ENCODE data around the gene SNRNP70.
A peak's percentile ranks its signal among the peaks of the same experiment; 100 is the strongest.
"Not testable (repeated sequence)": the region's sequence is repeated elsewhere in the genome, so short reads cannot be mapped to it uniquely, and the experiment has no call there.

Gene SNRNP70, protein sequence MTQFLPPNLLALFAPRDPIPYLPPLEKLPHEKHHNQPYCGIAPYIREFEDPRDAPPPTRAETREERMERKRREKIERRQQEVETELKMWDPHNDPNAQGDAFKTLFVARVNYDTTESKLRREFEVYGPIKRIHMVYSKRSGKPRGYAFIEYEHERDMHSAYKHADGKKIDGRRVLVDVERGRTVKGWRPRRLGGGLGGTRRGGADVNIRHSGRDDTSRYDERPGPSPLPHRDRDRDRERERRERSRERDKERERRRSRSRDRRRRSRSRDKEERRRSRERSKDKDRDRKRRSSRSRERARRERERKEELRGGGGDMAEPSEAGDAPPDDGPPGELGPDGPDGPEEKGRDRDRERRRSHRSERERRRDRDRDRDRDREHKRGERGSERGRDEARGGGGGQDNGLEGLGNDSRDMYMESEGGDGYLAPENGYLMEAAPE

GRCh38 chr19:49085020-49085867 is at the start of gene SNRNP70:
SNRNP70 (plus strand) TSS chr19:49085451; CDS start chr19:49086415, 964 bp downstream.
- DNase-seq, result peak; percentile 99

- DNase-seq, result peak; percentile 79
Observed at GRCh38 chr19:49036815-49037214, 48.4 kb upstream of the SNRNP70 start, which contains the start of gene CGB1. CGB1 (minus strand) TSS chr19:49036895; CDS start chr19:49036711, 184 bp downstream.

- not testable (repeated sequence) for DNase-seq
Observed at GRCh38 chr19:49038111-49038510, 47.1 kb upstream of the SNRNP70 start.

GRCh38 chr19:49038557-49039276 is 46.5 kb upstream of the SNRNP70 start:
- DNase-seq, result not testable (repeated sequence)

DNA sequence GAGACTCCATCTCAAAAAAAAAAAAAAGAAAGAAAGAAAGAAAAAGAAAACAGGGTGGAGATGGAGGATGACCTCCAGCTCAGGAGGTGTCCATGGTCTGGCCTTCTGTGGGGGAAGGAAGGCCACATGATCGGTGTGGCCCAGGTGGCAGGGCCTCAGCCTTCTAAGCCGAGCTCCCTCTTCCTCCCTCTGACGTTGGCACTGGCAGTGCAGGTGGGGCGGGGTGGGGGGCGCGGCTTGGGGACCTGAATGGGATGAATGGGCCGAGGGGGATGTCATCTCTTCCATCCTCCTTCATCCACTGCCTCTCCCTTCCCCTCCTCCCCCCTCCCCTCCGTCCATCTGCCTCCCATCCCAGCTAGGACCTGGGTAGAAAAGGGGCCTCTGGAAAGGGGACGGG is 45.5 kb upstream of the SNRNP70 start:
- DNase-seq, result not testable (repeated sequence)

GRCh38 chr19:49042177-49042576 is 43.1 kb upstream of the SNRNP70 start:
- no peak for DNase-seq

DNA sequence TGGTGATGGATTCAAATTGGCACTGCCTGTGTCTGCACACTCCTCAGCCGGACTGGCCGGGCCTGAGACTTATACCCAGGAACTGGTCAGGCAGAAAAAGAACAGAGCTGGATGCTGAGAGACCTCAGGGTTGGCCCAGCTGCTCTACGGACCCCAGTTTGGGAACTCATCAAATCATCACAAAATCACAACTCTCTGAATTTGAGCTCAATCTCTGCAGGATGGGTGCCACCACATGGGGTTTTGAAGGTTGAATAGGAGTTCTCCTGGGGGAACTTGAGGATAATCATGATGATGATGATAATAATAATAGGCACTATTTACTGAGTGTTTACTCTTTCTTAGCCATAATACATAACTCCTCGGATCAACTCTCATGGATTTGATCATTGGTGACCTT is 42.6 kb upstream of the SNRNP70 start:
- DNase-seq, result not testable (repeated sequence)

GRCh38 chr19:49043548-49043947 is 41.7 kb upstream of the SNRNP70 start, which contains the start of gene CGB5:
CGB5 (plus strand) TSS chr19:49043848; CDS start chr19:49044210, 362 bp downstream.
- DNase-seq, result not testable (repeated sequence)

DNA sequence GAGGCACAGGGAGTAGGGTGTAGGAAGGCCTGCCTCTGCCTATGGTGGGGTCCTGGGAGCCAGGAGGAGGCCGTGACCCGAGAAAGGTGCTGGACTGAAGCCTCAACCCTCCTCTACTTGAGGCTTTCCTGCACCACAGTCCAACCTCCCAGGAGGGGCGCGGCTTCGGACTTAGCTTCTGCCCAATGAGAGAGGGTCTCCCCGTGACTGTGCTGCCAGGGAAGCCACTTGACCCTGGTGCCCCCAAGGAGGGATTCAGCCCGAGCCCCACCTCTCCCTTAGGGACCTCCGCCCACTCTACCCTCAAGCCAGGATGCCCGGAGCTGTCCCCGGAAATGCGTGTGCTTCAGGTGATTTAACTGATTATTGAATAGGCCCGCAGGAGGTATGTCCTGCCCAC is 36.2 kb upstream of the SNRNP70 start, which contains the start of gene CGB8:
Gene CGB8, minus strand, starts transcription at position 101 of the 400 bp plus-strand sequence. CDS start 372 bp downstream, outside the sequence.
- DNase-seq, result not testable (repeated sequence)

GRCh38 chr19:49049834-49050233 is 35.4 kb upstream of the SNRNP70 start:
- DNase-seq, result not testable (repeated sequence)

DNA sequence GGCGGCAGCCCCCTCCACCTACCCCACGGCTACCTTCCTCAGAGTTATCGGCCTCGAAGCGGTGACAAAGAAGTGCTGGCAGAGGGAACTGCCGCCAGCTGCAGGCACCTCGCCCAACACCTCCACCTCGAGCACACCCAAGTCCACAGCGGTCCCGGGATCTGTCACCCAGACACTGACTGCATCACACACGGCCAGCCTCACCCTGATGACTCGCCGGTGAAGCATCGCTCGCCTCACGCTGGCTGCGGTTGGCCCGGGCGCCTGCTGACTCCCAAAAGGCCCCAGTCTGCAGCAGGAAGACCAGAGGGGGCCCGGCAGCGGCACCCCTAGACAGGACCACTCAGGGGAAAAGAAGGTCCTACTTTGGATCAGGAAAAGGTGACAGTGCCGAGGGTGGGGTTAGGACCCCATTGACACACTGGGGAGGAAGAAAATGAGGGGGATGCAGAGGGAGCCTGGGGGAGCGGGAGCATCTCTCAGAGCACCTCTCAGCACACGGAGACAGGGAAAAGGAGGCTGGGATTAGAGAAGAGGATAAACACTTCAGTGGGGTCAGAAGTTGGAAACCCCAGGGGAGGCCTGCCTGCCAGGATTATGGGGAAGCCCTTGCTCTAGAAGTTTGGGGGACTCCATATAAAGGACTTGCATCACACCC is 34.7 kb upstream of the SNRNP70 start:
- DNase-seq, result not testable (repeated sequence)

DNA sequence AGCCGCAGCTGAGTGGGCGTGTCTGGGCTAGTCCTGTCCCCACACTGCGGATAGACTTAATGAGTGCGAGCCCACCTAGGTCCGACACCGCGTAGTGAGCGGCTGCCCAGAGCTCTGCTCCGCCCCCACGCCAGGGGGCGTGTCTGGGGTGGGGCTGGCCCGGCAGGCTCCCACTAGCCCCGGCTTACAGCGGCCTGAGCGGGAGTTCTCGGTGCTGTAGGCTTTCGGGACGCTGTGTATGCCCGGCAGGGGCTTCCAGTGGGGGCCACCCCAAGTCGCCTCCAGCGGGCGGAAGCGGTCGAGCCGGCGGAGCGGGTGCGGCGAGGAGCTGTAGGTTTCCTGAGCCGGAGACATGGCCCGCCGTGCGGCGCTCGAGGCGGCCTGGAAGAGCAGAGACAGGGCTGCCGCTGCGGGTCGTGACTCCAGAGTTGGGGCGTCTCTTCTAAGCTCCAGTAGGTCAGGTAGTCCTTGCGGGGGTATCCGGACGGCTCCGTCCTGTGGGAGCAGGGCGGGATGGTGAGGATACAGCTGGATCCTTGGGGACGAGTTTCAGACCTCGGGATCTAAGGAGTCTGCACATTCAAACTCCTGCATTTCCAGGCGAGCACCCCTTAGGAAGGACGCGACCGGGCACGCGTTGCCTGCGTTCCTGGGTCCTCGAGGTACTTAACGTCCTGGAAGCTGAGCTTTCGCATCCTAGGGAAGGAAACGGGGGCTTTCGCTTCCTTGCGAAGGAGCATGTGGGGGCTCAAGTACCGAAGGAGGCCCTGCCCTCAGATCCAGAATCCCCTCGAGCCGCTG is 28.9 kb upstream of the SNRNP70 start:
- DNase-seq, result peak; percentile 73

- not testable (repeated sequence) for DNase-seq
Observed at GRCh38 chr19:49056902-49057596, 28.2 kb upstream of the SNRNP70 start.

DNA sequence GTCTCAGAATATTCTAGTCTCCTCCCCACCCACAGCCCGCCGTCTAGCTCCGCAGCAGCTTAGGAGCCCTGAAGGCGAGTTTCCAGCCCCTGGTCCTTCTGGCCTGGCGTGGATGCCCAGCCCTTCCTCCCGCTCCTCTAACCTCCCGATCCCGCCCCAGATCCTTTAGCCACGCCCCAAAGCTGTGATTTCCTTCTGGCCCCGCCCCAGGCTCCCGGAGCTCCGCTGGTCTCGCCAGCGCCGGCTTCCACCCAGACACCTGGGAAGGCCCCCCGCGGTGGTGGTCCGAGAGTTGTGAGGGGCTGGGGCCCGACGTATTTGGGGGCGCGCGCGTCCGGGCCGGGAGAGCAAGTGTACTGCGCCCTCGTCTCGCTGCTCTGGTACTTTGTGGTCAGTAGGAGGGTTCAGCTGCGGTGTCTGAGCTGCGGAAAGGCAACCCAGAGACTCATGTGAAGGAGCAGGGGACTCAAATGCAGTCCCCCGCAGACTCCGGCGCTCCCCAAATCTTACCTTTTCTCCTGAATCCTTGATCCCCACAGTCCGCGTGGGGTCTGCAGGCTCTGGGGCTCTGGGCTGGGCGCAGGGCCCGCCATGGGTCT is 27.5 kb upstream of the SNRNP70 start, which contains the start of gene CGB7:
Gene CGB7, minus strand, starts transcription at position 114 of the 599 bp plus-strand sequence. CDS start 2,374 bp downstream, outside the sequence.
- peak; percentile 74 for DNase-seq

DNA sequence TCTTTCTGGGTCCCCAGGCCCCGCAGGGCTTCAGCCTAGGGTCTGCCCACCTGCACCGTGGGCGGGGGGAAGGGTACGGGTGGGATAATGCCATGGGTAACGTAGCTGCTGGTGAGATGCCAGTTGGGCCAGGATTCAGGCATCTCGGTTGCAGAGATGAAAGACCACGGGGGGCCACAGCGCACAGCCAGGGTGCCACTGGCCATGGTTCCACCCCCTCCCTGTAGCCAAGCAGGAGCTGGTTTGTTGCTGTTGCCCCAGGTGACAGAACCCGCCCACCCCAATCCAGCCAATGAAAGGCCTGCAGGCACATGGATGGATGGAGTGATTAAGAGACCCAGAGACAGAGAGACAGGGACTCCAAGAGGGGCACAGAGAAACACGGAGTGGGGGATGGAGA is 26.7 kb upstream of the SNRNP70 start:
- DNase-seq, result peak; percentile 54

DNA sequence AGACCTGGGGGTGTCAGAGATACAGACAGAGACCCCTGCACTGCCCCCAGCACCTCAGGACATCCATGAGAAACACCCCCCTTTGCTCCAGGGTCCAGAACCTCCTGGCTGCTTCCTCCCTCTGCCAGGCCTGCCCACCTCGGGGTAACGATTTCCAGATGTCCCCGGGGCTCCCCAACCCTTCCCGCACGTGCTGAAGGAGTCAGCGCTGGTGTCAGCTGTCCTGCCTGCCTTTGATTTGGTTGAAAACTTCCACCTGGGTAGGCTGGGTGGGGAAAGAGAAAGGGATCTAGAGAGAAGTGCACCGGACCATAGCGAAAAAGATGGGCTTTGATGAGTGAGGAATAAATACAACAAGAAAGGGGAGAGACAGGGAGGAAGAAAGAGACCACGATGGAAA is 26.2 kb upstream of the SNRNP70 start:
- DNase-seq, result no peak

DNA sequence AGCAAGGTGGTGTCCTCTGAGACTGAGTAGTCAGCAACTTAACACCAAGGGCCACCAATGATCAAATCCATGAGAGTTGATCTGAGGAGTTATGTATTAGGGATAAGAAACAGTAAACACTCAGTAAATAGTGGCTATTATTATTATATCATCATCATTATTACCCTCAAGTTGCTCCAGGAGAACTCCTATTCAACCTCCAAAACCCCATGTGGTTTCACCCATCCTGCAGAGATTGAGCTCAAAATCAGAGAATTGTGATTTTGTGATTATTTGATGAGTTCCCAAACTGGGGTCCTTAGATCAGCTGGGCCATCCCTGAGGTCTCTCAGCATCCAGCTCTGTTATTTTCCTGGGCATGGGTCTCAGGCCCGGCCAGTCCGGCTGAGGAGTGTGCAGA is 24.3 kb upstream of the SNRNP70 start:
- no peak for DNase-seq

- DNase-seq, result no peak
Observed at GRCh38 chr19:49061445-49061844, 23.8 kb upstream of the SNRNP70 start.

GRCh38 chr19:49064029-49064629 is 21.1 kb upstream of the SNRNP70 start:
- no peak for DNase-seq

Measured in stimulated activated CD8-positive, alpha-beta memory T cell treated with anti-CD3 and anti-CD28 coated beads, Interleukin-4, amount 100 ng/mL, for 48 hours (primary cell).